Measurements from ENCODE around the gene SLC39A9. TPM values are rescaled to one million over a fixed set of nuclear protein-coding genes. Genes with fewer than 3 reads are reported as not detected.
A peak's percentile ranks its signal among the peaks of the same experiment; 100 is the strongest.

SLC39A9 gene, protein sequence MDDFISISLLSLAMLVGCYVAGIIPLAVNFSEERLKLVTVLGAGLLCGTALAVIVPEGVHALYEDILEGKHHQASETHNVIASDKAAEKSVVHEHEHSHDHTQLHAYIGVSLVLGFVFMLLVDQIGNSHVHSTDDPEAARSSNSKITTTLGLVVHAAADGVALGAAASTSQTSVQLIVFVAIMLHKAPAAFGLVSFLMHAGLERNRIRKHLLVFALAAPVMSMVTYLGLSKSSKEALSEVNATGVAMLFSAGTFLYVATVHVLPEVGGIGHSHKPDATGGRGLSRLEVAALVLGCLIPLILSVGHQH
- total RNA-seq (2021; ENCODE audit: unreplicated experiment): 63.4 TPM
- 25.3 TPM for polyA plus RNA-seq (2012; ENCODE audit: insufficient read length)
- Bru-seq, nascent RNA: percentile 80 among the genes with signal in this experiment
- BruChase-seq, experiment 1, labeled RNA remaining after a 2-hour chase: percentile 82 among the genes with signal in this experiment
- percentile 91 among the genes with signal in this experiment for BruChase-seq, experiment 2, labeled RNA remaining after a 6-hour chase
- long read RNA-seq, full-length matches to known transcripts: 31 of 53 reads
- long read RNA-seq, partial matches to known transcripts: 14 of 53 reads
- long read RNA-seq, other reads (novel, unspliced or antisense): 8 of 53 reads

DNA sequence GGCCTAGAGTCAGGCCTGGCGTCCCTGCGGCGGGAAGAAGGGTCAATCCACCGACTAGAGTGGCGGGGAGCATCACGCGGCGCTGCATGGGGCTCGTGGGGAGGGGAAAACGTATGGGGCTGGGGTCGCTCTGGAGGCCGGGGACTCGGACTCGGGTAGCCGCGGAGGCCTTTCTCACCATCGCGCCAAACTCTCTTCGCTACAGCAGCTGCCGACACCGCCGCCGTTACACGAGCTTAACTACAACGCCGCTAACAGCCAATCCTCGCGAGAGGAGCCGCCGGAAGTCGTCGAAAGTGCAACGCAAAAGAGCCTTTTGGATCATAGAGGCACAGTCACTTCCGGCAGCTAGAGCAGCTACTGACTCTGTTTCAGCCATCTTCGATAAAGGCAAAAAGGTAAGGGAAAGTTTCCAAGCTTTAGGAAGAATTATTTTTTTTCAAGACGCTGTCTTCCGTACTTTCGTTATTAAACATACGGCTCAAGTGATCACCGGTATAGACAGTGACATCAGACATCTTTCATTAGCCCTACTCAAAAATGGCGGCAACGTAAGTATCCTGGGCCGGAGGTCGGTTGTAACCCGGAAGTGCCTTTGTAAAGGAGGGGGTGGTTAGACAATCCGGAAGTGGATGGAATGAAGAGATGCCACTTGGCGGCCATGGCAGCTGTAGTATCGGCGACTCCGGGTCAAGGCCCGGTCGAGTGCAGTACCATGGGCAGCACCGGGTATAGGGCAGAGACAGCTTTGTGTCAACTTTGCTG lies at the start of gene SLC39A9, which contains the start of gene ERH:
TSS of gene SLC39A9 (plus strand) at position 640 of the 765 bp plus-strand sequence. CDS start 678 bp downstream, outside the sequence.
TSS of gene ERH (minus strand) at position 247 of the 765 bp plus-strand sequence. CDS start at position 181, 66 bp downstream.
- TF ChIP-seq SIN3A (IDR thresholded peaks at IDR 0.05; ENCODE audit: borderline replicate concordance, insufficient read depth, low read depth, low read length) (0 out of 2 replicates have a peak, but pooled peaks have one; percentile 75), TCF7L2 (IDR thresholded peaks at IDR 0.05; ENCODE audit: low read depth, low read length) (no peak; the same call in 1 of the 2 replicates), POLR2AphosphoS5 (IDR thresholded peaks at IDR 0.05; ENCODE audit: low read depth, low read length) (peak; percentile 66)
- TF ChIP-seq, protein P1, sequence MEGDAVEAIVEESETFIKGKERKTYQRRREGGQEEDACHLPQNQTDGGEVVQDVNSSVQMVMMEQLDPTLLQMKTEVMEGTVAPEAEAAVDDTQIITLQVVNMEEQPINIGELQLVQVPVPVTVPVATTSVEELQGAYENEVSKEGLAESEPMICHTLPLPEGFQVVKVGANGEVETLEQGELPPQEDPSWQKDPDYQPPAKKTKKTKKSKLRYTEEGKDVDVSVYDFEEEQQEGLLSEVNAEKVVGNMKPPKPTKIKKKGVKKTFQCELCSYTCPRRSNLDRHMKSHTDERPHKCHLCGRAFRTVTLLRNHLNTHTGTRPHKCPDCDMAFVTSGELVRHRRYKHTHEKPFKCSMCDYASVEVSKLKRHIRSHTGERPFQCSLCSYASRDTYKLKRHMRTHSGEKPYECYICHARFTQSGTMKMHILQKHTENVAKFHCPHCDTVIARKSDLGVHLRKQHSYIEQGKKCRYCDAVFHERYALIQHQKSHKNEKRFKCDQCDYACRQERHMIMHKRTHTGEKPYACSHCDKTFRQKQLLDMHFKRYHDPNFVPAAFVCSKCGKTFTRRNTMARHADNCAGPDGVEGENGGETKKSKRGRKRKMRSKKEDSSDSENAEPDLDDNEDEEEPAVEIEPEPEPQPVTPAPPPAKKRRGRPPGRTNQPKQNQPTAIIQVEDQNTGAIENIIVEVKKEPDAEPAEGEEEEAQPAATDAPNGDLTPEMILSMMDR (IDR thresholded peaks at IDR 0.05): no peak
- TF ChIP-seq, protein P2, sequence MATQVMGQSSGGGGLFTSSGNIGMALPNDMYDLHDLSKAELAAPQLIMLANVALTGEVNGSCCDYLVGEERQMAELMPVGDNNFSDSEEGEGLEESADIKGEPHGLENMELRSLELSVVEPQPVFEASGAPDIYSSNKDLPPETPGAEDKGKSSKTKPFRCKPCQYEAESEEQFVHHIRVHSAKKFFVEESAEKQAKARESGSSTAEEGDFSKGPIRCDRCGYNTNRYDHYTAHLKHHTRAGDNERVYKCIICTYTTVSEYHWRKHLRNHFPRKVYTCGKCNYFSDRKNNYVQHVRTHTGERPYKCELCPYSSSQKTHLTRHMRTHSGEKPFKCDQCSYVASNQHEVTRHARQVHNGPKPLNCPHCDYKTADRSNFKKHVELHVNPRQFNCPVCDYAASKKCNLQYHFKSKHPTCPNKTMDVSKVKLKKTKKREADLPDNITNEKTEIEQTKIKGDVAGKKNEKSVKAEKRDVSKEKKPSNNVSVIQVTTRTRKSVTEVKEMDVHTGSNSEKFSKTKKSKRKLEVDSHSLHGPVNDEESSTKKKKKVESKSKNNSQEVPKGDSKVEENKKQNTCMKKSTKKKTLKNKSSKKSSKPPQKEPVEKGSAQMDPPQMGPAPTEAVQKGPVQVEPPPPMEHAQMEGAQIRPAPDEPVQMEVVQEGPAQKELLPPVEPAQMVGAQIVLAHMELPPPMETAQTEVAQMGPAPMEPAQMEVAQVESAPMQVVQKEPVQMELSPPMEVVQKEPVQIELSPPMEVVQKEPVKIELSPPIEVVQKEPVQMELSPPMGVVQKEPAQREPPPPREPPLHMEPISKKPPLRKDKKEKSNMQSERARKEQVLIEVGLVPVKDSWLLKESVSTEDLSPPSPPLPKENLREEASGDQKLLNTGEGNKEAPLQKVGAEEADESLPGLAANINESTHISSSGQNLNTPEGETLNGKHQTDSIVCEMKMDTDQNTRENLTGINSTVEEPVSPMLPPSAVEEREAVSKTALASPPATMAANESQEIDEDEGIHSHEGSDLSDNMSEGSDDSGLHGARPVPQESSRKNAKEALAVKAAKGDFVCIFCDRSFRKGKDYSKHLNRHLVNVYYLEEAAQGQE (IDR thresholded peaks at IDR 0.05; ENCODE audit: insufficient read depth in 1 of 2, low read depth in 2 of 2, low read length in 1 of 2): peak in 1 of 2 experiments; percentile 13; a peak in 1 of 4 replicates
- H3K9me3 ChIP-seq (ENCODE audit: control insufficient read depth, insufficient read depth, low read depth, low read length): no peaks in the 10 kb centered on the region
- no TSS peak for BruUV-seq (replicated peaks)
- in situ Hi-C loops (cut with HindIII; ENCODE audit: low pct_unique_long_range_greater_than_20kb, low sequenced_read_pairs): no loop called here
- DNase-seq (ENCODE audit: low read depth, low spot score) (peak; percentile 92), ATAC-seq (peak; percentile 97)
- H3K4me3 ChIP-seq (ENCODE audit: low read depth in 2 of 2, low read length in 2 of 2): peak within 1 kb of the TSS; percentile 82 to 98
- H3K27me3 ChIP-seq (ENCODE audit: control insufficient read depth, insufficient read depth, low read length): no peaks in the 10 kb centered on the region
- peaks cover 34% of the 10 kb centered on the region for H3K36me3 ChIP-seq (ENCODE audit: control insufficient read depth, insufficient read depth, low read length)
- H3K27ac ChIP-seq (ENCODE audit: low read length): peak within 1 kb of the TSS; percentile 96
- ChIA-PET CTCF (interaction anchor here (0.5 kb wide), 1 partner anchor 13 kb away, joined by 4 read pairs; no protein-coding TSS in a partner anchor), POLR2A (interaction anchor here (0.7 kb wide), 1 partner anchor 14 kb away, joined by 4 read pairs; no protein-coding TSS in a partner anchor)
- intact Hi-C loops (cut with micrococcal nuclease; ENCODE audit: unreplicated experiment): no loop called here
- H3K4me1 ChIP-seq (ENCODE audit: control insufficient read depth, insufficient read depth, low read length): peaks cover 20% of the 10 kb centered on the region

DNA sequence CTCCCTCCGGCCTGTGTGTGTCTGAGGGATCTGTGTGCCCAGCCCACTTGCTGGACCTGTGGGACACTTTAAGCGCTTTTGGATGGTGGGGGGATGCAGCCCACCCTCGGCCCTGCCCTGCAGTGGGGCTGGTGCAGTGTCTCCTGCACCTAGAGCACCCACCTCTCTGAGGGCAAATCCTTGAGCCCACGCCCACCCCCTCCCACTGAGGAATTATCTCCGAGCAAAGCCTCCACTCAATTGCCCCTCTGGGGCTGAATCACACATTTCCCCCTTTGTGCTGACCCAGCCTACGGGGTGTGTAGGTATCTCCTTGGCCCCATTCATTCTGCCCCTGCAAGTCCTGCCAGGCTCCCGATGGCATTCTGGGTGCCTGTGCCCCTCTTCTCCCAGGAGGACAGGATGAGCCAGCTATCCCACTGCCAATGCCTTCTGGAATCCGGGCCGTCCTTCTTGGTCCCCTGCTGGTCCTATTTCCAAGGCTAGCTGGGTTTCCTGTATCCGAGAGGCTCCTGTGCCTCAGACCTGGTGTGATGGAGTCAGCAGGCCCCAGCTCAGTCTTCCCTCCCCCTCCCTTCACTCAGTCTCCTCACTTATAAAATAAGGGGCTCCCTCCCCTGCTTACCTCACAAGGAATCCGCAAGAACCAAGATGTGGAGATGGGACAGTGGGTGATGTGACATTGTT lies 49.3 kb upstream of the SLC39A9 start:
- H3K4me3 ChIP-seq (ENCODE audit: low read depth in 2 of 2, low read length in 2 of 2): no peak overlapping the region
- H3K4me1 ChIP-seq (ENCODE audit: control insufficient read depth, insufficient read depth, low read length): no peaks in the 10 kb centered on the region
- in situ Hi-C loops (cut with HindIII; ENCODE audit: low pct_unique_long_range_greater_than_20kb, low sequenced_read_pairs) (no loop called here), intact Hi-C loops (cut with micrococcal nuclease; ENCODE audit: unreplicated experiment) (loop anchor here (10.0 kb wide), 1 partner anchor 84 kb away; the partner anchor contains the start of gene GALNT16)
- no peak for DNase-seq (ENCODE audit: low read depth, low spot score)
- POLR2A ChIA-PET: no interaction called here
- no peaks in the 10 kb centered on the region for H3K27me3 ChIP-seq (ENCODE audit: control insufficient read depth, insufficient read depth, low read length)
- ATAC-seq: no peak
- H3K9me3 ChIP-seq (ENCODE audit: control insufficient read depth, insufficient read depth, low read depth, low read length): no peaks in the 10 kb centered on the region
- TF ChIP-seq TCF7L2 (IDR thresholded peaks at IDR 0.05; ENCODE audit: low read depth, low read length): no peak
- TF ChIP-seq POLR2AphosphoS5 (IDR thresholded peaks at IDR 0.05; ENCODE audit: low read depth, low read length): no peak
- TF ChIP-seq SIN3A (IDR thresholded peaks at IDR 0.05; ENCODE audit: borderline replicate concordance, insufficient read depth, low read depth, low read length): no peak
- TF ChIP-seq, protein P1 (IDR thresholded peaks at IDR 0.05): no peak
- TF ChIP-seq, protein P2 (IDR thresholded peaks at IDR 0.05; ENCODE audit: insufficient read depth in 1 of 2, low read depth in 2 of 2, low read length in 1 of 2): no peak
- H3K27ac ChIP-seq (ENCODE audit: low read length): no peak overlapping the region
- CTCF ChIA-PET: no interaction called here
- BruUV-seq (replicated peaks): no TSS peak
- H3K36me3 ChIP-seq (ENCODE audit: control insufficient read depth, insufficient read depth, low read length): no peaks in the 10 kb centered on the region

Measured in Panc1 (cell line).